Choroid plexus epithelial cell (primary cell): ENCODE results near the gene SH3BP1.
"Not testable (repeated sequence)": the region's sequence is repeated elsewhere in the genome, so short reads cannot be mapped to it uniquely, and the experiment has no call there.

Experiments used
- DNase-seq: peaks from one replicate; pipeline ENCODE4 v3.0.0-alpha.2; 2010; ENCODE audit warnings: low read depth
- H3K4me3 ChIP-seq: 2 replicates; pipeline ENCODE4 v1.5.1; 2011; ENCODE audit warnings: low read depth, mild to moderate bottlenecking, control low read depth, low read length, moderate library complexity
- CTCF ChIP-seq: conservative IDR thresholded peaks from 2 replicates; pipeline ENCODE4 v1.5.1; 2011; ENCODE audit warnings: low read depth, mild to moderate bottlenecking, control low read depth, inconsistent platforms, low read length, moderate library complexity

The SH3BP1 gene

GRCh38 chr22:37654563-37655251, 15.2 kb downstream of the SH3BP1 start:
- H3K4me3 ChIP-seq: no peak overlapping the region
- no peak for TF ChIP-seq CTCF
- no peak for DNase-seq

- DNase-seq: no peak
- H3K4me3 ChIP-seq: no peak overlapping the region
- no peak for TF ChIP-seq CTCF
Measured at GRCh38 chr22:37655252-37655563, 15.7 kb downstream of the SH3BP1 start.

GRCh38 chr22:37656583-37656982, 17.1 kb downstream of the SH3BP1 start:
- H3K4me3 ChIP-seq, DNase-seq: not testable (repeated sequence)

- no peak for TF ChIP-seq CTCF
- no peak for DNase-seq
- peak overlapping the region; percentile 57 for H3K4me3 ChIP-seq
Measured at GRCh38 chr22:37657590-37658132, 18.2 kb downstream of the SH3BP1 start.

GRCh38 chr22:37658133-37659065, 18.9 kb downstream of the SH3BP1 start, which contains the start of gene PDXP:
Gene PDXP (plus strand): TSS chr22:37658723. CDS start chr22:37658783, 60 bp downstream.
- TF ChIP-seq CTCF: no peak
- H3K4me3 ChIP-seq: peak within 1 kb of the TSS; percentile 69
- DNase-seq: peak; percentile 100

- peak overlapping the region; percentile 69 for H3K4me3 ChIP-seq
- no peak for TF ChIP-seq CTCF
- DNase-seq: no peak
Measured at GRCh38 chr22:37659066-37659896, 19.8 kb downstream of the SH3BP1 start.
